DMS 273 treated with DMSO at 0.1 percent for 48 hours (cell line): ENCODE measurements around the gene PDXK.

ENCODE experiments used
- DNase-seq: peaks from one replicate; lab custom pipeline; 2025; lab: John Stamatoyannopoulos, UW

The PDXK gene

GRCh38 chr21:43741423-43742096, 22.6 kb downstream of the PDXK start:
- DNase-seq: no peak

DNA sequence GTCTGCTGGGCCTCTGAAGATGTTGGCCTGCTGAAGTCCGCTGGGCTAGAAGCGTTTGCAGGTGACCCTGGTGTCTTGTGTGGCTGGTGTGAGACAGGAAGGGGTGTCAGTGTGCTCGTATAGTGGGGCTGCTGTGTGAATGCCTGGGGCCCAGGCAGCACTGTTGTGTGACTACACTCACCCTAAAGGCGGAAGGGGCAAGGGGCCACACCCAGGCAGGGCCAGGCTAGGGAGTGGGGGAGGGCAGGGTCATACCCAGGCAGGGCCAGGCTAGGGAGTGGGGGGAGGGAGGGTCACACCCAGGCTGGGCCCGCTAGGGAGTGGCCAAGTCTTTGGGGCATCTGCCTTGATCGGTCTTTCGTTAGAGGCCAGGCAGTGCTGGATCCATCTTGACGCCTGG, 25.0 kb downstream of the PDXK start:
- DNase-seq: no peak

DNA sequence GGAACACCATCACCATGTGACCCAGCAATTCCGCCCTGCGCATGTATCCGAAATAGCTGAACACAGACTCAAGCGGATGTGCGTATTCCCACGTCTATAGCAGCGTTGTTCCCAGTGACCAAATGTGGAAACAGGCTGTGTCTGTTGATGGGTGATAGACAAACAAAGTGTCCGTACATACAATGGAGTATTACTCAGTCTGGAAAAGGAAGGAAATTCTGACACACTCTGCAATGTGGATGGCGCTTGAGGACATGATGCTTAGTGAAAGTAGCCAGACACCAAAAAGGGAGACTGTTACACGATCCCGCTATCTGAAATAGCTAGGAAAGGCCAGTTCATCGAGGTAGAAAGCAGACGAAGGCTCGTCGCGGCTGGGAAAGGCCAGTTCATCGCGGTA, 25.8 kb downstream of the PDXK start:
- DNase-seq: no peak

DNA sequence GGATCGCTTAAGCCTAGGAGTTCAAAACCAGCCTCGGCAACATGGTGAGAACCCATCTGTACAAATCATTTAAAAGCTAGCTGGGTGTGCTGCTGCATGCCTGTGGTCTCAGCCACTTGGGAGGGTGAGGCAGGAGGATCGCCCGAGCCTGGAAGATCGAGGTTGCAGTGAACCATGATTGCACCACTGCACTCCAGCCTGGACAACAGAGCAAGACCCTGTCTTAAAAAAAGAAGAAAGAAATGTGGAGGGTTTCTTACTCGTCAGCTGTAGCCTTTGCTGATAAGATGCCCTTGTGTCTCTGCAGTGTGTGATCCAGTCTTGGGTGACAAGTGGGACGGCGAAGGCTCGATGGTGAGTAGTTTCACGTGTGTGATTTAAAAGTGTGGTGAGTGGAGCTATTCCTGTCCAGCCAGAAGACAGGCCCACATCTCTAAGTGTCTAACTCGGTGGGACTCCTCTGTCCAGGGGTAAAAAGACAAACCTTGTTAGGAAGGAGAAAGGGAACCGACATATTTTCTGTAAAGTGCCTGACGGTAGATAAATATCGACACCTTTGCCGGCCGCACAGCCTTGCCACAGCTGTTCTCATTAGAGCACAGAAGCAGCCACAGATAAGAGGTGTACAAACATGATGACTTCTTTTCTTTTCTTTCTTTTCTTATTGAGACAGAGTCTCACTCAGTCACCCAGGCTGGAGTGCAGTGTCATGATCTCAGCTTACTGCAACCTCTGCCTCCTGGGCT, 27.0 kb downstream of the PDXK start:
- no peak for DNase-seq

DNA sequence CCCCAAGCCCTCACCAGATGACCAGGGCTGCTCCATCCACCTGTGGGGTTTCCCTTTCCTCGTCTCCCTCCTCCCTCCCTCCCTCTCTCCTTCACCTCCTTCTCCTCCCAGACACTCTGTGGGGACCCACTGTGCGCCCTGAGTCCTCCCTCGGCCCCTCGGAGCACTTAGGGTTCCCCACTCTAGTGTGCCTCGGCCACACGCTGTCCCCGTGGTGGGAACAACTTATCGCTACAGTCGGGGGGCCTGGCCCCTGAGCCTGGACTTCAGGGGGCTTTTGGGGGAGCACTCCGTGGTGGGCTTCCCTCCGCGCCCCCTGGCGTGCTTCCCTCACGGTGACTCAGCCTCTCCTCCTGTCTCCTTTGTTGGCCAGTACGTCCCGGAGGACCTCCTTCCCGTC, 29.7 kb downstream of the PDXK start:
- DNase-seq: no peak

DNA sequence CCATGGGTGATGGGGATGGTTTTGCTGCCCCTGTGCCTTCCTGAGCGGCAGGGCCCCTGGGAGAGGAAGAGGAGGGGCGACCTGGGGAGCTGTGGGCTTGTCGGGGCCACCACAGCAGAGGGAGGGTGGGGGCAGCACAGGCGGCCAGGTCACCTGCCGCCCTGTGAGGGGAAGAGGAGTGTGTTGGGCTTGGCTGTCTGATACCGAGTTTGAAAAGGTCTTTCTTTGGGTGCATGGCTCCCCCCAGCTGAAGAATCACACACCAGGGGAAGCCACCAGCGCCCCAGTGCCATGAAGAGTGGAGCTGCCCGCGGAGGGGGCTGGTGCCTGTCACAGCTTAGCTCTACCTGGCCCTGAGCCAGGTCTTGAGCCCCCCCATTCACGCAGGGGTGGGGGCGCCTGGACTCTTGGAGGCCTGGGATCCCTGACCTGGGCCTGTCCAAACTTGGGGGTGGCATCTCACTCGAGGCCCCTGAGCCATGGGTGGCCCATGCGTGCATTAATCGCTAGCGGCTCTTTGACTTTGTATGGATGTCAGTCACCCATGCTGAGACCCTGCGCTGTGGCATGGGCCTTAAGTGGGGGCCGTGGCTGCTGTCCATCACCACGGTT, 30.8 kb downstream of the PDXK start:
- no peak for DNase-seq

- DNase-seq: no peak
Measured at GRCh38 chr21:43750339-43751033, 31.6 kb downstream of the PDXK start.

- DNase-seq: no peak
Measured at GRCh38 chr21:43751955-43752591, 33.1 kb downstream of the PDXK start.

DNA sequence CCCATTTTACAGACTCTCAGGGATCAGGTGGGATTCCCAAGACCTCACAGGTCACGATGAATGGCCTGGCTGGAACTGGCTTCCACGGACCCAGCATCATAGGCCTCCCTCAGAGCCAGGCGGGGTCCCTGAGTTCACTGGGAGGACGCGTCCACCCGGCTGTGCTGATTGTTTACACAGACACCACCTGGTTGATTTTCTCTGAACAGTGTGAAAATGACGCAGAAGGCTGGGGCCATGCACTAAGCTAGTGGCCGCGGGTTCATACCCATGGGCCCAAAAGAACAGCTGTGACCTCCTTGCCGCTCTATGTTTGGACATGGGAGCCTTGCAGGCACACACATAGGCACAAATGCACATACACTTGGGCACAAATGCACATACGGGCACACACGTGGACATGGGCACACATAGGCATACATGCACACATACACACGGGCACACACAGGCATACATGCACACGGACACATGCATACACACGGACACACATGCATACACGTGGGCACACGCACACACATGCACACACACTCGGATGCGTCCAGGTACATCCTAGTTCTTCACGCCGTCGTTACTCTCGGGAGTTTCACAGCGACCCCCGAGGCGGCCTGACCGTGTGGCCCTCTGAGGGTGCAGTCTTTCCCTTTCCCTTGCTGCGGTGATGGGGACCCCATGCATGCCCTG, 34.0 kb downstream of the PDXK start:
- DNase-seq: no peak

DNA sequence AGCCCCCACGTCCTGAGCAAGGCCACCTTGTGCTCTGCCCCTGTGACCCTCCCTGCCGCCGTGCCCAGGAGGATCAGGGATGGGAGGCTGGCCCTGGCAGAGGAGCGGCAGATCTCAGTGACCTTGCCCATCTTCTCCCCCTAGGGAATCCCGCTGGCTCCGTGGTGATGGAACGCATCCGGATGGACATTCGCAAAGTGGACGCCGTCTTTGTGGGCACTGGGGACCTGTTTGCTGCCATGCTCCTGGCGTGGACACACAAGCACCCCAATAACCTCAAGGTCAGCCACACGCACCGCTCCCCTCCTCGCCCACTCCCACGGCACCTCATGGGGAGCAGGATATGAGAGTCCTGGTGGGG, 34.5 kb downstream of the PDXK start:
- DNase-seq: no peak

DNA sequence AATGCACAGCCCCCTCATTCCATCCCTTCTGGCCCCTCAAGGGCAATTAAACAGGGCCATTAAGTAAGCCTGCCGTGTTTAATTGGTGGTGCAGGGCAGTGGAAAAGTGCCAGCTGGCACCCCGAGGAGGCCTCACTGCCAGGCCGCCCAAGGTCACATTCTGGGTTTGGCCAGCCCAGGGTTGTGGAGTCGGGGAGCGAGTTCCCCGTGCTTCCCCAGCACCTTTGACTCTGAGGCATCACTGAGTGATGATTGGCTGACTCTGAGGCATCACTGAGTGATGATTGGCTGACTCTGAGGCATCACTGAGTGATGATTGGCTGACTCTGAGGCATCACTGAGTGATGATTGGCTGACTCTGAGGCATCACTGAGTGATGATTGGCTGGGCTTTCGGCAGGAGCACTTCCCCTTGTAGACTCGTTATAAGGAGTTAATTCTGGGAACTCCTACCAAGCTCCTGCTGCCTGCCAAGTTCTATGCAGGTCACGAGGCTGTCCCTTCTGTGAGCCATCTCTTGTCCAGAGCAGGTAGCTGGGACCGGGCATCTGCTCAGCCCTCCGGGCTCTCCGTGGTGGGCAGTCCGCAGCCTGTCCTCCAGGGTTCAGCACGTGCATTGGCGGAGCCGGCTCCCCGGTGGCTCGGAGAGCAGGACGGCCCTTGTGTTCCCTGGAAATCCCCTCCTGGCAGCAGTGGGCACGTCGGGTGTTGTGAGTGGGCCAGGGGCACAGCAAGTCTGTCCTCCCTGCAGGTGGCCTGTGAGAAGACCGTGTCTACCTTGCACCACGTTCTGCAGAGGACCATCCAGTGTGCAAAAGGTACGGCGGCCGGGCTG, 36.2 kb downstream of the PDXK start:
- DNase-seq: no peak

GRCh38 chr21:43755820-43756594, 37.1 kb downstream of the PDXK start:
- no peak for DNase-seq

DNA sequence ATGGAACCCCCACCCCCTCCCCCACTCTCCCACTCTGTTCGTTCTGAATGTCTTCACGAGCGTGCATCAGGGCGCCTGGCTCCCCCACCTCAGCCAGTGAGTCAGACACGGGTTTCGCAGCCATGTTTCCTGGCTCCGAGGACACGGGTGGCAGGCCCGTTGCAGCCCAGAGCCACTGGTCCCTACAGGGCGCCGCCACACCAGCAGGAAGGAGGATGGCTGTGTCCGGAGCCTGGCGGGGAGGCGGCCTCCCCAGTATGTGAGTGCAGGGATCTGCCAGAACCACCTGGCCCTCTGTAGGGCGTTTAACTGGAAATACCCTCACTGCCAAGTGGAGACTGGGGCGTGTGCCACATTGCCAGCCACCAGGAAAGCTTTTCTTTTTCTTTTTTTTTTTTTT, 38.7 kb downstream of the PDXK start:
- DNase-seq: no peak

DNA sequence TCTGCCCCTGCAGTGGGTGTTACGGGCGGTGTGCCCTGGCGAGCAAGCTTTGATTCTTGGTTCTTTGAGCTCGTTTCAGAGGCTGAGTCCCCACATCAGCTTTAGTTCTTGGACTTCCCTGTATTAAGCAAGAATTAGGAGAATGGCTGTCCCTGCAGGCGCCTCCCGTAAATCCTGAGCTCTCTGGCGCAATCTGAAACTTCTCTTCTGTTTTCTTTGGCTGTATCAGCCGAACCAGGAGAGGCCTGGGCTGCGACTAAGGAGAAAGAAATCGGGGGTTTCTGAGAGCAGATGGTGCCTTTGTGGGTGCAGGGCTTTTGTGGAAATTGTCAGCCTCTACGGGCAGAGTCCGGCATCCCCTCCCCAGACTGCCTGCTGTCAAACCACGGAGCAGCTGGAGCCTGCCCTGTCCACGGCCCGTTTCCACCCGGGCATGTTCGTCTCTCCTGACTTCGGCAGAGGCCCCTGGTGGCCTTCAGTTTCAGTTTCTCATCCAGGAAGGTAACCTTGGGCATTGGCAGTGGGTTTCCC, 39.2 kb downstream of the PDXK start:
- no peak for DNase-seq

GRCh38 chr21:43758811-43759210, 39.9 kb downstream of the PDXK start:
- no peak for DNase-seq

GRCh38 chr21:43759651-43760050, 40.7 kb downstream of the PDXK start:
- no peak for DNase-seq

- no peak for DNase-seq
Measured at GRCh38 chr21:43760391-43760958, 41.5 kb downstream of the PDXK start.

DNA sequence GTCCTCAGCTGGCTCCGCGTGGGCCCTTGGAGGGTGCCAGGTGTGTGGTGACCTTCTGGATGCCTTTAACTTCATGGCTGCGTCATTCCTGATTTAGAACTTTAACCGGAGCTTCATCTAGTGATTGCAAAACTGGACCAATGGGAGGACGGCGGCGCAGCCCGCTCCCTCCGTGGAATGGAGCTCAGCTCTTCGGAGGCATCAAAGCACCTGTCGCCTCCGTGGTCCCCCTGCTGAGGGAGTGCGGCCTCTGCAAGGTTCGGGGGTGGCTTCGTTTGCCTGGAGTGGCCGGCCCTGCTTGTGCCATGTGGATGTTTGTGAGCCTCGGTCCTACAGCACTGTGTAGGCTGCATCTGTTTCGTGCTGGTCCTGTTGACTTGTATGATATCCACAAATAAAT, 43.0 kb downstream of the PDXK start:
- DNase-seq: no peak

DNA sequence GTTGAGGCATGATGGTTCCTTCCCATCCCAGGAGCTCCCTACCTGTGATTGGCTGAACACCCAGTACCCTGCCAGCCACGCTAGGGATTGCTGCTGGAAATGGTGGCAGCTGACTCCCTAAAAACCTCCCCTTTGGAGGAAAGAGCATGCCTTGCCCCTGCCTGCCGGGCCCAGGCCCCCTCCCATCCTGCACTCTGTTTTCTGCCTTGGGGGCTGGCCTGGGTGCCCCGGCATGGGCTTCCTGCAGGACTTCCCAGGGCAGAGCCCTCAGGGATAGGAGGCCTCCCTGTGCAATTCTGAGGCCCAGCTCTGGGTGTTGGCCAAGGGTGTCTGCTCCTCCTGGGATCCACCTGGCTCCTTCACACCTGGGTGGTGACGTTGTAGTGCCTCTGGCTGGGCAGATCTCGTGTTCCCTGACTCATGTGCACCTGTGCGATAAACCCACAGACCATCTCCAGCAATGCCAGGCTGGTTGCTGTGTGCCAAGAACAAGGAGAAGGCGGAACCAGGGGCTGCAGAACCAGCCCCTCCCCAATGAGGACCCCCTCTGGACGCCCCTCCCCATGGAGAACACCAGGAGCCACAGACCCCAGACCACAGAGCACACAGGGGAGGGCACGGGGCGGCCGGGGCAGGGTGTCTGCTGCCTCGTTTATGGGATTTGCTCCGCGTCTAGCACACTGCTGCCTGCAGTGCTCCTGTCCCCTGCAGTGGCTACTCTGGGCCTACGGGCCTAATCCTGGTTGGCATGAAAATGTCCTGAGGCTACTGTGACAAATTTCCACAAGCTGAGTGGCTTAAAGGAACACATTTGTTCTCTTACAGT, 43.6 kb downstream of the PDXK start:
- no peak for DNase-seq
